ENCODE measurements around the gene DYNLRB1.

The DYNLRB1 gene

DNA sequence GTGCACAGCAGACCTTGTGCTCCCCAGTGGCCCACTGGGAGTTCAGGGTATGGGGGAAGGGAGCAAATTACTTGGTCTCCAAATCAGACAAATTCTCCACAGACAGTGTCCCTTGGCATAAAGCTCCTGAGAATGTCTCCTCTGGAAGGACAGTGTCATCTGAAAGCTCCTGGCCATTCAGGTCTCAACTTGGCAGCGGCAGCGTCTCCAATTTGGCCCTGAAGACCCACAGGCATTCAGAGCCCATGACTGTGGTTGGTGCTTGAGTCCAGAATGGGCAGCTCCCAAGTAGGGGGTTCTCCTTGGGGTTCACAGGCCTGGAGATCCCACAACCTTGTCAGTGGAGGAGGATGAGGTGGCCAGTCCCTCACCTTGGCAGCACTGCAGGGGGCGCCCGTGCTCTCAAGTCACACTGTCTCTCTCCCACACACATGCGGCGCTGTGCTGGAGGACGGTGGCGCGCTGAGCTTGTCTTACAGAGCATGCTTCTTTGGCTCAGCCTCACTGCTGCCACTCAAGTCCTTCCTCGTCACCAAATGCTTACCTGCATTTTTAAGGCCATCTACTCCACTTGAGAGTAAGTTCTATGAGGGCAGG, 20.7 kb downstream of the DYNLRB1 start:
- Histone ChIP-seq H3K4me3 (no peak overlapping the region), H3K27ac (no peak overlapping the region)
- DNase-seq (ENCODE audit: low spot score): no peak
- TF ChIP-seq, protein P1, sequence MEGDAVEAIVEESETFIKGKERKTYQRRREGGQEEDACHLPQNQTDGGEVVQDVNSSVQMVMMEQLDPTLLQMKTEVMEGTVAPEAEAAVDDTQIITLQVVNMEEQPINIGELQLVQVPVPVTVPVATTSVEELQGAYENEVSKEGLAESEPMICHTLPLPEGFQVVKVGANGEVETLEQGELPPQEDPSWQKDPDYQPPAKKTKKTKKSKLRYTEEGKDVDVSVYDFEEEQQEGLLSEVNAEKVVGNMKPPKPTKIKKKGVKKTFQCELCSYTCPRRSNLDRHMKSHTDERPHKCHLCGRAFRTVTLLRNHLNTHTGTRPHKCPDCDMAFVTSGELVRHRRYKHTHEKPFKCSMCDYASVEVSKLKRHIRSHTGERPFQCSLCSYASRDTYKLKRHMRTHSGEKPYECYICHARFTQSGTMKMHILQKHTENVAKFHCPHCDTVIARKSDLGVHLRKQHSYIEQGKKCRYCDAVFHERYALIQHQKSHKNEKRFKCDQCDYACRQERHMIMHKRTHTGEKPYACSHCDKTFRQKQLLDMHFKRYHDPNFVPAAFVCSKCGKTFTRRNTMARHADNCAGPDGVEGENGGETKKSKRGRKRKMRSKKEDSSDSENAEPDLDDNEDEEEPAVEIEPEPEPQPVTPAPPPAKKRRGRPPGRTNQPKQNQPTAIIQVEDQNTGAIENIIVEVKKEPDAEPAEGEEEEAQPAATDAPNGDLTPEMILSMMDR (IDR thresholded peaks at IDR 0.05): no peak

DNA sequence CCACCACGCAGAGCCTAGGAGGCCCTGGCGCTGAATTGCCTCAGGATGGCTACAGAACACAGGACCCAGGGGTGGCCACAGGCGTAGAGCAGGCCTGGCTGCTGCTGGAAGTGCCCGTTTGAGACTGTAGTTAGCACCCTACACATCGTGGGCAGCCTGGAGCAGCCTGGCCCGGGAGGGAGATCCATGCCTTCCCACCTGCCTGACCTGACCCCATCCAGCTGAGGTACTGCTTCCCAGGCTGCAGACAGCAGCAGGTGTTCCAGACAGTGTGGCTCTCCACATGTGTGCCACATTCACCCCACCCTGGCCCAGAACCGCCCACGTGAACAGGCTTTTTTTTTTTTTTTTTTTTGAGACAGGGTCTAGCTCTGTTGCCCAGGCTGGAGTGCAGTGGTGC, 21.4 kb downstream of the DYNLRB1 start:
- Histone ChIP-seq H3K4me3 (no peak overlapping the region), H3K27ac (no peak overlapping the region)
- DNase-seq (ENCODE audit: low spot score): no peak
- TF ChIP-seq, protein P1 (IDR thresholded peaks at IDR 0.05): no peak

DNA sequence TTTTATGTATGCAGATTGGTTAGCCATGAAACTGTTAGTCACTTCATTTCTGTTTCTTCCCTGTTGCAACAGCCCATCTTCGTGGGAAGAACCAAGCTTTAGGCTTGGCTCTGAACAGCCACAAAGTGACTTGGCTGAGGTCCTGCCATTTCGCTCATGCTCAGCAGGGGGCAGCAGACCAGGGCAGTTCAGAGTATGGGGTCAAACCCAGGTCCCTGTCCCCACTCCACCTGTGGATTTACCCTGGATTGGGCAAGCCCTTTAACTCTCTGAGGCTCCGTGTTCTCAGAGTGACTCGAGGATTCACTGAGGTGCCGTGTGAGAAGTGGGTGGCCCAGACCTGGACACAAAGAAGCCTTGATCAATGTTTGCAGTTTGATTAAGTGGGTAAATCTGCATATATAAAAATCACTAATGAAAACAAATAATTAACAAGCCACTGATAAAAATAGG, 22.5 kb downstream of the DYNLRB1 start:
- Histone ChIP-seq H3K27ac (no peak overlapping the region), H3K4me3 (no peak overlapping the region)
- no peak for DNase-seq (ENCODE audit: low spot score)
- TF ChIP-seq, protein P1 (IDR thresholded peaks at IDR 0.05): peak; percentile 67

DNA sequence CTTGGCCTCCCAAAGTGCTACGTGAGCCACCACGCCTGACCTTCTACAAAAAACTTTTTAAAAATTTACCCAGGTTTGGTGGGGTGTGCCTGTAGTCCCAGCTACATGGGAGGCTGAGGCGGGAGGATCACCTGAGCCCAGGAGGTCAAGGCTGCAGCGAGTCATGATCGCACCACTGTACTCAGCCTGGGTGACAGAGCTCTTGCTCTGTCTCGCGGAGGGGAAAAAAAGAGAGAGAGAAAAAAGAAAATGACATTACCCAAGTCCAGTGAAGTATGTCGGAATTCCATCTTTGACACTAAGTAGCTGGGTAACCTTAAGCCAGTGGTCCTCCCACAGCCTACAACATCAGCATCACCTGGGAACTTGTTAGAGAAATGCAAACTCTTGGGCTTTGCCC, 23.5 kb downstream of the DYNLRB1 start:
- DNase-seq (ENCODE audit: low spot score): no peak
- H3K27ac ChIP-seq: no peak overlapping the region
- no peak overlapping the region for H3K4me3 ChIP-seq
- TF ChIP-seq, protein P1 (IDR thresholded peaks at IDR 0.05): no peak

DNA sequence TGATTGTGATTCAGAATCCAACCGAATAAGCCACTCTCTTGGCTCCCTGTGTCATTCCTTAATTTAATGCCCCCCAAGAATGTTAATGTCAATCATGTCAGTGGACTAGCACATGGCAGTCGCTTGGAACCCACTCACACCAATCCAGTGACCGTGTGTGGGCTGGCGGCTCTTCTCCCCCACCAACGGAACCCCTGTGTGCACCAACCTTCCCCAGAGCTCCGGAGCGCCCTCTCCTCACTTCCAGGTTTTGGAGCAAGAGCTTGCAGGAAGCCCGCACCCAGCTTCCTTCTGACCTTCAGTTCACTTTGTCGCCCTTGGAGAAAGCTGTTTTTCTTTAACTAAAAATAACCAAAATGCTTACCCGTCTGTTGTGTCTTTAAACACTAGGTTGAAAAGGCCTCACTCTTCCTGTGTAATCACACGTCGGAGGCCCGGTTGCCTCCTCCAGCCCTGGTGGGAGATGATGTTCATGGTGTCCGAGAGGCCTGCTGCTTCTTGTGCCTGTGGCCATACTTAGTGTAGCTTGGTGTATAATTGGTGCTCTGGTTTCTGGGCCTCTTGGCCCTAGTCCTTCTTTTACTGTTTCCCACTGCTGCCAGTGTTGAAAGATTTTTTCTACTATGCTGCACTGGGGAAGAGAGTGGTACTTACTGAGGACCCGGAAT, 24.5 kb downstream of the DYNLRB1 start:
- Histone ChIP-seq H3K27ac (no peak overlapping the region), H3K4me3 (no peak overlapping the region)
- no peak for DNase-seq (ENCODE audit: low spot score)
- TF ChIP-seq, protein P1 (IDR thresholded peaks at IDR 0.05): no peak

DNA sequence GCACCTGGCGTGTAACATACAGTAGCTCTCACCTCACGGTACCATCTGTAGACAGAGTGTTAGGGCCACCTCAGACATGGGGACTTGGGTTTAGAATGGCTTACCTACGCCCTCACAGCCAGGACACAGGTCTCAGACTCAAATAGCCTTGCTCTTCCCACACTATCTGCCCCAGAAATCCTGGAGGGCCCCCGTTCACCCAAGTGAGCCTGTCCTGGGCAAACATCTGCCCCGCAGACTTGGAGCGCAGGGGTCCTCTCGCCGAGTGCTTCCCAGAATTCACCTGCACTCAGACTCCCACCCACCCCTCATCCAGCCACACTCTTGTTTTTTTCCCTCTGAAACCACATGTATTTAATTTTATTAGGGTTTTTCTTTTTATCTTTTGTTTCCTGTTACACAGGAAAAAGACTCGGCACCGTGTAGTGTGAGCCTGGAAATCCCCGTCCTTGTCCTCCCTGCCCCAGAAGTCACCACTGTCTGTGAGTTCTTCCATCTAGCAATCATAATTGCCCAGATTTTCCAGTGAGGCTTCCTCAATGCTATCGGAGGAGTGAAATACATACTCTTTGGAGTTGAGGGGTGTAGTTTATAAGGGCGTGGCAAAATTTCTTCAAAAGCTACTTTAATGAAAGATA, 25.2 kb downstream of the DYNLRB1 start:
- TF ChIP-seq, protein P1 (IDR thresholded peaks at IDR 0.05): no peak
- DNase-seq (ENCODE audit: low spot score): no peak
- Histone ChIP-seq H3K27ac (no peak overlapping the region), H3K4me3 (no peak overlapping the region)

Measured in coronary artery (tissue), 2 donors.